K562 (cell line): ENCODE data around the gene ISYNA1. TPM values are rescaled to one million over a fixed set of nuclear protein-coding genes. Genes with fewer than 3 reads are reported as not detected.
A peak's percentile ranks its signal among the peaks of the same experiment; 100 is the strongest.

Source experiments
- ARHGAP35 ChIP-seq: fragments of 450-650 bp; IDR thresholded peaks from 2 replicates; pipeline ENCODE4 v1.6.1; 2018; ENCODE audit not compliant: partially characterized antibody
- CREB5 ChIP-seq: fragments of 250-450 bp; sonication (Bioruptor Pico); IDR thresholded peaks from 2 replicates; pipeline ENCODE4 v1.5.0; 2020; ENCODE audit warnings: mild to moderate bottlenecking
- E2F3 ChIP-seq: fragments of 250-450 bp; sonication (Bioruptor Pico); IDR thresholded peaks from 2 replicates; pipeline ENCODE4 v1.4.0; 2020; ENCODE audit warnings: mild to moderate bottlenecking
- ESRRA ChIP-seq: fragments of 450-650 bp; IDR thresholded peaks from 2 replicates; pipeline ENCODE4 v1.6.1; 2014; ENCODE audit warnings: low read depth, mild to moderate bottlenecking, moderate library complexity, borderline replicate concordance
- FOS ChIP-seq: IDR thresholded peaks from 3 replicates; pipeline ENCODE4 v1.6.1; 2011; ENCODE audit not compliant: insufficient read length; ENCODE audit errors: extremely low read depth
- GTF2E2 ChIP-seq: fragments of 200-800 bp; sonication (Bioruptor generic); IDR thresholded peaks from 2 replicates; pipeline ENCODE4 v1.6.1; 2016; ENCODE audit warnings: missing genetic modification characterization, missing compliant biosample characterization
- HMGN3 ChIP-seq: IDR thresholded peaks from 2 replicates; pipeline ENCODE4 v1.6.1; 2011; ENCODE audit warnings: borderline replicate concordance, low read depth, mild to moderate bottlenecking, mixed read lengths, low read length; ENCODE audit not compliant: insufficient read length; ENCODE audit errors: extremely low read depth
- ILK ChIP-seq: fragments of 450-650 bp; IDR thresholded peaks from 2 replicates; pipeline ENCODE4 v1.6.1; 2016; ENCODE audit warnings: missing genetic modification characterization, low read depth, mild to moderate bottlenecking, missing compliant biosample characterization, moderate library complexity, borderline replicate concordance
- MTF1 ChIP-seq: fragments of 250-450 bp; sonication (Bioruptor Pico); IDR thresholded peaks from 2 replicates; pipeline ENCODE4 v1.9.0; 2021; ENCODE audit warnings: moderate library complexity, mild to moderate bottlenecking, inconsistent platforms, borderline replicate concordance
- NR3C1 ChIP-seq: sonication (generic); formaldehyde crosslinking; IDR thresholded peaks from 2 replicates; pipeline ENCODE4 v1.8.1; 2022; ENCODE audit warnings: missing genetic modification reagents
- POLR2G ChIP-seq: fragments of 200-400 bp; formaldehyde crosslinking; IDR thresholded peaks from 2 replicates; pipeline ENCODE4 v1.6.1; 2017; ENCODE audit warnings: low read depth, mild to moderate bottlenecking, antibody characterized with exemption, low read length, moderate library complexity
- RAD21 ChIP-seq, 2 experiments: fragments of 250-450 bp in 1 of 2; fragments of 450-650 bp in 1 of 2; sonication (Bioruptor Pico) in 1 of 2; formaldehyde crosslinking in 1 of 2; IDR thresholded peaks in 1 of 2; conservative IDR thresholded peaks in 1 of 2; 2 replicates each; pipeline versions ENCODE4 v1.4.0 to v1.8.0; 2020 to 2022; ENCODE audit warnings: mild to moderate bottlenecking in 2 of 2, moderate library complexity in 1 of 2
- RBFOX2 ChIP-seq: fragments of 200-400 bp; formaldehyde crosslinking; IDR thresholded peaks from 2 replicates; pipeline ENCODE4 v1.6.1; 2017; ENCODE audit warnings: low read depth, mild to moderate bottlenecking, low read length, moderate library complexity
- RBM14 ChIP-seq: fragments of 200-400 bp; formaldehyde crosslinking; IDR thresholded peaks from 2 replicates; pipeline ENCODE4 v1.6.1; 2018; ENCODE audit warnings: low read depth, mild to moderate bottlenecking, low read length, moderate library complexity, borderline replicate concordance; ENCODE audit not compliant: insufficient read depth
- RBM39 ChIP-seq: fragments of 200-400 bp; formaldehyde crosslinking; optimal IDR thresholded peaks from 2 replicates; pipeline ENCODE3; 2018; ENCODE audit warnings: low read depth, low read length
- SNIP1 ChIP-seq: fragments of 450-650 bp; IDR thresholded peaks from 2 replicates; pipeline ENCODE4 v1.7.1; 2017; ENCODE audit warnings: low read depth, mild to moderate bottlenecking
- TAF9B ChIP-seq: fragments of 450-650 bp; IDR thresholded peaks from 2 replicates; pipeline ENCODE4 v1.6.1; 2018; ENCODE audit warnings: mild to moderate bottlenecking; ENCODE audit not compliant: partially characterized antibody
- THAP7 ChIP-seq: fragments of 250-450 bp; sonication (Bioruptor Pico); IDR thresholded peaks from 2 replicates; pipeline ENCODE4 v1.5.0; 2021
- WHSC1 ChIP-seq: IDR thresholded peaks from one replicate; pipeline ENCODE4 v1.6.1; 2012; ENCODE audit warnings: low read length, control low read depth, inconsistent platforms
- ZNF766 ChIP-seq: fragments of 200-800 bp; sonication (Bioruptor generic); conservative IDR thresholded peaks from 2 replicates; pipeline ENCODE4 v1.6.1; 2016; ENCODE audit warnings: missing genetic modification characterization, missing compliant biosample characterization
- ZNF830 ChIP-seq: fragments of 250-450 bp; sonication (Bioruptor Pico); IDR thresholded peaks from 2 replicates; pipeline ENCODE4 v1.5.0; 2021; ENCODE audit warnings: mild to moderate bottlenecking
- polyA plus RNA-seq, 8 experiments: library from polyadenylated mRNA; depleted of rRNA in 4 of 8; stranded (reverse) in 5 of 8; unstranded in 3 of 8; fragments of >200 nt; fragmentation: Nextera tagmentation in 2 of 8; fragmentation: Illumina TruSeq in 1 of 8; extraction: Ambion mirVana in 2 of 8; extraction: Trizol in 1 of 8; gene quantifications; 2 replicates each; pipeline versions ENCODE4 v1.2.1 to v1.2.3, GENCODE V29; 2011 to 2014; ENCODE audit warnings: inconsistent platforms in 1 of 8, missing spikeins in 1 of 8
- total RNA-seq, 7 experiments: library from RNA; depleted of rRNA in 6 of 7; stranded (reverse); fragments of >200 nt in 6 of 7; fragmentation: Illumina TruSeq in 2 of 7; extraction: Trizol in 2 of 7; gene quantifications; 2 replicates each; pipeline versions ENCODE4 v1.2.1 to v1.2.3, GENCODE V29; 2011 to 2021; ENCODE audit warnings: low replicate concordance in 1 of 7
- TF ChIP-seq, protein P1 (sequence below): fragments of 450-650 bp; formaldehyde crosslinking; conservative IDR thresholded peaks from 2 replicates; pipeline ENCODE4 v1.4.0; 2022; ENCODE audit warnings: mild to moderate bottlenecking, missing genetic modification characterization
- TF ChIP-seq, protein P2 (sequence below), 2 experiments: fragments of 450-650 bp in 1 of 2; sonication (generic) in 1 of 2; formaldehyde crosslinking; conservative IDR thresholded peaks; 2 replicates each; pipeline versions ENCODE4 v1.4.0 to v1.8.1; 2020 to 2022; ENCODE audit warnings: mild to moderate bottlenecking in 1 of 2, missing genetic modification reagents in 1 of 2

ISYNA1 gene
- total and polyA plus RNA-seq, 9 of the 15 experiments (the other 6 are each of a cell fraction or from before 2014, with no cell fraction given), result 21.8 to 460 (median 93.2) TPM

- TF ChIP-seq WHSC1, result no peak
- peak; percentile 68 for TF ChIP-seq HMGN3
- no peak for TF ChIP-seq CREB5 (CRISPR knock-in tag)
- TF ChIP-seq ZNF830 (CRISPR knock-in tag), result 0 out of 2 replicates have a peak, but pooled peaks have one; percentile 72
- TF ChIP-seq, protein P1, sequence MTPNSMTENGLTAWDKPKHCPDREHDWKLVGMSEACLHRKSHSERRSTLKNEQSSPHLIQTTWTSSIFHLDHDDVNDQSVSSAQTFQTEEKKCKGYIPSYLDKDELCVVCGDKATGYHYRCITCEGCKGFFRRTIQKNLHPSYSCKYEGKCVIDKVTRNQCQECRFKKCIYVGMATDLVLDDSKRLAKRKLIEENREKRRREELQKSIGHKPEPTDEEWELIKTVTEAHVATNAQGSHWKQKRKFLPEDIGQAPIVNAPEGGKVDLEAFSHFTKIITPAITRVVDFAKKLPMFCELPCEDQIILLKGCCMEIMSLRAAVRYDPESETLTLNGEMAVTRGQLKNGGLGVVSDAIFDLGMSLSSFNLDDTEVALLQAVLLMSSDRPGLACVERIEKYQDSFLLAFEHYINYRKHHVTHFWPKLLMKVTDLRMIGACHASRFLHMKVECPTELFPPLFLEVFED (CRISPR knock-in tag), result no peak
- no peak for TF ChIP-seq FOS
- no peak for TF ChIP-seq E2F3 (CRISPR knock-in tag)
- peak; percentile 68; the same call in 1 of the 2 replicates for TF ChIP-seq MTF1 (CRISPR knock-in tag)
- no peak for TF ChIP-seq SNIP1
- TF ChIP-seq RBM39, result no peak
- TF ChIP-seq POLR2G, result peak; percentile 86
- TF ChIP-seq RBM14, result no peak; the same call in 1 of the 2 replicates
- TF ChIP-seq GTF2E2 (tag), result 0 out of 2 replicates have a peak, but pooled peaks have one; percentile 65
- no peak for TF ChIP-seq ILK
- no peak; the same call in 1 of the 2 replicates for TF ChIP-seq ZNF766 (CRISPR knock-in tag)
- no peak for TF ChIP-seq ARHGAP35
- TF ChIP-seq RAD21 (CRISPR knock-in tag; conservative IDR thresholded peaks at IDR 0.05 in 1 of 2, IDR thresholded peaks at IDR 0.05 in 1 of 2), result no peak
- TF ChIP-seq, protein P2, sequence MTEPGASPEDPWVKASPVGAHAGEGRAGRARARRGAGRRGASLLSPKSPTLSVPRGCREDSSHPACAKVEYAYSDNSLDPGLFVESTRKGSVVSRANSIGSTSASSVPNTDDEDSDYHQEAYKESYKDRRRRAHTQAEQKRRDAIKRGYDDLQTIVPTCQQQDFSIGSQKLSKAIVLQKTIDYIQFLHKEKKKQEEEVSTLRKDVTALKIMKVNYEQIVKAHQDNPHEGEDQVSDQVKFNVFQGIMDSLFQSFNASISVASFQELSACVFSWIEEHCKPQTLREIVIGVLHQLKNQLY (CRISPR knock-in tag; conservative IDR thresholded peaks at IDR 0.05), result peak in 1 of 2 experiments; percentile 79; a peak in 1 of 4 replicates
- no peak for TF ChIP-seq THAP7 (CRISPR knock-in tag)
- peak; percentile 82 for TF ChIP-seq RBFOX2
- no peak; the same call in 1 of the 2 replicates for TF ChIP-seq ESRRA
- no peak for TF ChIP-seq NR3C1 (CRISPR knock-in tag)
- no peak for TF ChIP-seq TAF9B
These were observed 20.5 kb downstream of the ISYNA1 start (continued) for GRCh38 chr19:18417250-18418028.
